CD14-positive monocyte (primary cell): ENCODE results near the gene RBP7. TPM values are rescaled to one million over a fixed set of nuclear protein-coding genes. Genes with fewer than 3 reads are reported as not detected.

Experiments used
- DNase-seq, 3 donors: peaks; one replicate each; pipeline ENCODE4 v3.0.0-alpha.2; 2011 to 2022
- H2AFZ ChIP-seq: 2 replicates; pipeline ENCODE4 v1.6.0; 2012; ENCODE audit warnings: mild to moderate bottlenecking, low read depth, low read length, inconsistent platforms; ENCODE audit not compliant: insufficient read depth, poor library complexity, severe bottlenecking
- H3K27ac ChIP-seq, 2 donors: 1 replicate in 1 of 2; 2 replicates in 1 of 2; pipeline ENCODE4 v1.5.1; 2012 to 2013; ENCODE audit warnings: low read length in 2 of 2, control low read depth in 1 of 2, inconsistent platforms in 1 of 2, low read depth in 1 of 2, mild to moderate bottlenecking in 1 of 2
- H3K27me3 ChIP-seq, 2 donors: one replicate each; pipeline versions ENCODE4 v1.6.0 to v1.6.1; 2011 to 2013; ENCODE audit warnings: low read length in 2 of 2; ENCODE audit not compliant: control insufficient read depth in 2 of 2, insufficient read depth in 2 of 2
- H3K36me3 ChIP-seq, 2 donors: replicated peaks in 1 of 2; 1 replicate in 1 of 2; 2 replicates in 1 of 2; pipeline versions ENCODE4 v1.5.1 to v1.6.1; 2012 to 2013; ENCODE audit warnings: low read length in 2 of 2, control low read depth in 1 of 2, inconsistent platforms in 1 of 2, mild to moderate bottlenecking in 1 of 2; ENCODE audit not compliant: insufficient read depth in 2 of 2, control insufficient read depth in 1 of 2
- H3K4me1 ChIP-seq, 2 donors: 1 replicate in 1 of 2; 2 replicates in 1 of 2; pipeline versions ENCODE4 v1.5.1 to v1.6.1; 2012 to 2013; ENCODE audit warnings: low read length in 2 of 2, control low read depth in 1 of 2, inconsistent platforms in 1 of 2, mild to moderate bottlenecking in 1 of 2, moderate library complexity in 1 of 2; ENCODE audit not compliant: insufficient read depth in 2 of 2, control insufficient read depth in 1 of 2
- H3K4me2 ChIP-seq: replicated peaks from 2 replicates; pipeline ENCODE3; 2012; ENCODE audit warnings: low read length, moderate library complexity, mild to moderate bottlenecking; ENCODE audit not compliant: poor library complexity, severe bottlenecking; ENCODE audit errors: extremely low read depth
- H3K4me3 ChIP-seq, 3 experiments: fragments of 200-600 bp in 1 of 3; sonication (generic) in 1 of 3; replicated peaks in 1 of 3; 1 replicate in 2 of 3; 2 replicates in 1 of 3; pipeline ENCODE4 v1.5.1; 2011 to 2013; ENCODE audit warnings: low read length in 3 of 3, mild to moderate bottlenecking in 3 of 3, control low read depth in 2 of 3, low read depth in 2 of 3, inconsistent platforms in 1 of 3, moderate library complexity in 1 of 3
- H3K79me2 ChIP-seq: 2 replicates; pipeline ENCODE4 v1.6.0; 2012; ENCODE audit warnings: mild to moderate bottlenecking, control low read depth, inconsistent platforms, low read length, moderate library complexity; ENCODE audit not compliant: insufficient read depth
- H3K9ac ChIP-seq: 2 replicates; pipeline ENCODE4 v1.6.0; 2017; ENCODE audit warnings: low read length, mild to moderate bottlenecking; ENCODE audit not compliant: insufficient read depth, poor library complexity, severe bottlenecking
- H3K9me3 ChIP-seq, 2 donors: replicated peaks in 1 of 2; 1 replicate in 1 of 2; 2 replicates in 1 of 2; pipeline versions ENCODE4 v1.5.1 to v1.6.1; 2012 to 2013; ENCODE audit warnings: low read length in 2 of 2, control low read depth in 1 of 2; ENCODE audit not compliant: control insufficient read depth in 1 of 2, insufficient read depth in 1 of 2
- H4K20me1 ChIP-seq: 2 replicates; pipeline ENCODE4 v1.6.0; 2012; ENCODE audit warnings: mild to moderate bottlenecking, low read length, control low read depth, moderate library complexity; ENCODE audit not compliant: insufficient read depth
- H3K27ac Mint-ChIP-seq, 7 donors: one replicate each; pipeline ENCODE4 v1.8.0; 2020; ENCODE audit warnings: mild to moderate bottlenecking in 7 of 7, mixed read lengths in 7 of 7, moderate library complexity in 6 of 7, inconsistent platforms in 2 of 7
- H3K27me3 Mint-ChIP-seq, 3 donors: one replicate each; pipeline ENCODE4 v1.8.0; 2021 to 2022; ENCODE audit warnings: low read depth in 3 of 3, mild to moderate bottlenecking in 3 of 3, mixed read lengths in 3 of 3, moderate library complexity in 3 of 3, inconsistent platforms in 1 of 3
- H3K36me3 Mint-ChIP-seq, 2 donors: one replicate each; pipeline ENCODE4 v1.8.0; 2020; ENCODE audit warnings: mixed read lengths in 2 of 2, inconsistent platforms in 1 of 2, mild to moderate bottlenecking in 1 of 2
- H3K4me1 Mint-ChIP-seq: one replicate; pipeline ENCODE4 v1.8.0; 2020; ENCODE audit warnings: mild to moderate bottlenecking, mixed read lengths
- H3K4me3 Mint-ChIP-seq, 2 donors: one replicate each; pipeline ENCODE4 v1.8.0; 2020; ENCODE audit warnings: mild to moderate bottlenecking in 2 of 2, mixed read lengths in 2 of 2, moderate library complexity in 1 of 2
- H3K9me3 Mint-ChIP-seq, 7 donors: one replicate each; pipeline ENCODE4 v1.8.0; 2020 to 2022; ENCODE audit warnings: mixed read lengths in 7 of 7, mild to moderate bottlenecking in 6 of 7, moderate library complexity in 6 of 7, inconsistent platforms in 2 of 7
- WGBS: methylation state at CpG from one replicate; pipeline ENCODE4 v1.1.5; 2013; ENCODE audit warnings: missing lambda C conversion rate; ENCODE audit not compliant: insufficient coverage; 5-methylcytosine and 5-hydroxymethylcytosine counted together
- intact Hi-C, 2 donors: fragments of 100-400 bp; cut with micrococcal nuclease; formaldehyde crosslinking; loops; one replicate each; pipeline versions ENCODE4 v1.15.0 to v1.15.1; 2023
- polyA plus RNA-seq, 3 donors: library from polyadenylated mRNA; depleted of rRNA in 1 of 3; unstranded in 2 of 3; stranded (reverse) in 1 of 3; fragments of 300-500 nt in 2 of 3; fragments of >200 nt in 1 of 3; fragmentation: Illumina TruSeq in 2 of 3; gene quantifications; 1 replicate in 2 of 3; 2 replicates in 1 of 3; pipeline ENCODE4 v1.2.3, GENCODE V29; 2012 to 2021
- TF ChIP-seq, protein P1 (sequence below): fragments of 200-600 bp; IDR thresholded peaks from one replicate; pipeline ENCODE4 v1.8.0; 2022; ENCODE audit warnings: antibody characterized with exemption, mild to moderate bottlenecking

The RBP7 gene
- polyA plus RNA-seq, 3 donors = 116 to 340 (median 306) TPM

DNA sequence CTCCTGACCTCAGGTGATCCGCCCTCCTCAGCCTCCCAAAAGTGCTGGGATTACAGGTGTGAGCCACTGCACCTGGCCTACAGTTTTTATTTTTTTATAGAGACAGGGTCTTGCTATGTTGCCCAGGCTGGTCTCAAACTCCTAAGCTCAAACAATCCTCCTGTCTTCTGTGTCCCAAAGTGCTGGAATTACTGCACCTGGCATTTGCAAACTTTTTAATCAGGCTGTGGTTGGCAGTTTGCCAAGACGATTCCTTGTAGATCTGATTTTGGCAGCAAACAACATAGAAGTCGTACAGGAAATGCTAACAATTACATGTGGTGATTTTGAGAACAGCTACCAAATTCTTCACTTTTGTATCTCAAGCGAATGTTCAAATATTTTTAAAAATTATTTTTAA, 10.1 kb downstream of the RBP7 start:
- Histone ChIP-seq H2AFZ (no peak overlapping the region), H3K9ac (no peak overlapping the region), H4K20me1 (peaks cover 8% of the 10 kb centered on the region), H3K27ac (no peak overlapping the region), H3K9me3 (no peaks in the 10 kb centered on the region), H3K4me2 (no peak overlapping the region), H3K36me3 (peaks cover 23 to 70% of the 10 kb centered on the region in 2 donors), H3K4me1 (no peaks in the 10 kb centered on the region), H3K4me3 (no peak overlapping the region), H3K79me2 (no peaks in the 10 kb centered on the region), H3K27me3 (no peaks in the 10 kb centered on the region)
- Mint-ChIP-seq H3K4me1 (peaks cover 4% of the 10 kb centered on the region), H3K4me3 (no peak overlapping the region), H3K27me3 (peaks cover 8 to 21% (median 11%) of the 10 kb centered on the region in 3 donors), H3K27ac (no peak overlapping the region), H3K9me3 (no peaks in the 10 kb centered on the region), H3K36me3 (peaks cover 49 to 81% of the 10 kb centered on the region in 2 donors)
- intact Hi-C loops = no loop called here
- WGBS = 93% methylated on average over 2 of the region's 4 CpGs
- DNase-seq = no peak
- TF ChIP-seq, protein P1, sequence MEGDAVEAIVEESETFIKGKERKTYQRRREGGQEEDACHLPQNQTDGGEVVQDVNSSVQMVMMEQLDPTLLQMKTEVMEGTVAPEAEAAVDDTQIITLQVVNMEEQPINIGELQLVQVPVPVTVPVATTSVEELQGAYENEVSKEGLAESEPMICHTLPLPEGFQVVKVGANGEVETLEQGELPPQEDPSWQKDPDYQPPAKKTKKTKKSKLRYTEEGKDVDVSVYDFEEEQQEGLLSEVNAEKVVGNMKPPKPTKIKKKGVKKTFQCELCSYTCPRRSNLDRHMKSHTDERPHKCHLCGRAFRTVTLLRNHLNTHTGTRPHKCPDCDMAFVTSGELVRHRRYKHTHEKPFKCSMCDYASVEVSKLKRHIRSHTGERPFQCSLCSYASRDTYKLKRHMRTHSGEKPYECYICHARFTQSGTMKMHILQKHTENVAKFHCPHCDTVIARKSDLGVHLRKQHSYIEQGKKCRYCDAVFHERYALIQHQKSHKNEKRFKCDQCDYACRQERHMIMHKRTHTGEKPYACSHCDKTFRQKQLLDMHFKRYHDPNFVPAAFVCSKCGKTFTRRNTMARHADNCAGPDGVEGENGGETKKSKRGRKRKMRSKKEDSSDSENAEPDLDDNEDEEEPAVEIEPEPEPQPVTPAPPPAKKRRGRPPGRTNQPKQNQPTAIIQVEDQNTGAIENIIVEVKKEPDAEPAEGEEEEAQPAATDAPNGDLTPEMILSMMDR = no peak

DNA sequence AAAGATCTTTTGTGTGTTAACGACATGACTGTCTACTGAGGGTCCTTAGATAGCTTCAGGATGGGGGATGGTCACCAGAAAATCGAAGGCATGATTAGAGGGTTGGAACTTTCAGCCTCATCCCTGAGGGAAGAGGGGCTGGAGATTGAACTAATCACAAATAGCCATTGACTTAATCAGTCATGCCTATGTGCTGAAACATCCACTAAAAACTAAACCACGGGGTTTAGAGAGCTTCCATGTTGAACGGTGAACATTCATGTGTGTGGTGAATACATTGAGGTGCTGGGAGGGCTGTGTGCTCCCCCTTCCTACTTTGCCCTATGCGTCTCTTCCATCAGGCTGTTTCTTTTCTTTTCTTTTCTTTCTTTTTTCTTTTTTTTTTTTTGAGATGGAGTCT, 17.0 kb downstream of the RBP7 start:
- Histone ChIP-seq H3K9ac (no peak overlapping the region), H4K20me1 (no peaks in the 10 kb centered on the region), H3K4me3 (no peak overlapping the region), H3K9me3 (no peaks in the 10 kb centered on the region), H3K79me2 (no peaks in the 10 kb centered on the region), H3K4me2 (no peak overlapping the region), H3K27ac (no peak overlapping the region), H3K27me3 (no peaks in the 10 kb centered on the region), H3K36me3 (peaks cover 22 to 61% of the 10 kb centered on the region in 2 donors), H3K4me1 (no peaks in the 10 kb centered on the region), H2AFZ (no peak overlapping the region)
- intact Hi-C loops = no loop called here
- Mint-ChIP-seq H3K4me3 (peak overlapping the region in 1 of 2 donors; percentile 39), H3K36me3 (peaks cover 32 to 68% of the 10 kb centered on the region in 2 donors), H3K9me3 (no peaks in the 10 kb centered on the region), H3K27ac (no peak overlapping the region), H3K27me3 (peaks cover 2 to 4% (median 3%) of the 10 kb centered on the region in 3 donors), H3K4me1 (peaks cover 12% of the 10 kb centered on the region)
- no peak for DNase-seq
- WGBS = no CpG with 5 or more reads among the region's 5 CpGs
- TF ChIP-seq, protein P1 = no peak
